HFFc6 (cell line): ENCODE data around the gene LHX4. TPM values are rescaled to one million over a fixed set of nuclear protein-coding genes. Genes with fewer than 3 reads are reported as not detected.

Experiments used
- DNase-seq: peaks from one replicate; pipeline ENCODE4 v3.0.0-alpha.2; 2018
- H3K27ac Mint-ChIP-seq: 2 replicates; pipeline ENCODE4 v1.8.0; 2020; ENCODE audit warnings: mild to moderate bottlenecking, mixed read lengths
- H3K27me3 Mint-ChIP-seq: 2 replicates; pipeline ENCODE4 v1.8.0; 2021; ENCODE audit warnings: mild to moderate bottlenecking, moderate library complexity, mixed read lengths; ENCODE audit not compliant: insufficient read depth
- H3K36me3 Mint-ChIP-seq: 2 replicates; pipeline ENCODE4 v1.8.0; 2021; ENCODE audit warnings: low read depth, mixed read lengths
- H3K4me1 Mint-ChIP-seq: 2 replicates; pipeline ENCODE4 v1.8.0; 2020; ENCODE audit warnings: low read depth, mixed read lengths
- H3K4me3 Mint-ChIP-seq: 2 replicates; pipeline ENCODE4 v1.8.0; 2020; ENCODE audit warnings: mild to moderate bottlenecking, moderate library complexity, mixed read lengths
- H3K9me3 Mint-ChIP-seq: 2 replicates; pipeline ENCODE4 v1.8.0; 2020; ENCODE audit warnings: mild to moderate bottlenecking, mixed read lengths
- CTCF ChIP-seq: fragments of 200-600 bp; sonication (generic); IDR thresholded peaks from 2 replicates; pipeline ENCODE4 v1.5.0; 2021; ENCODE audit warnings: antibody characterized with exemption, mild to moderate bottlenecking
- total RNA-seq, 6 experiments: library from RNA; stranded (reverse); fragmentation: NEBNext Ultra II Directional; extraction: Animal tissue kit (Norgen Biotek cat#: 25700); gene quantifications; 2 replicates in 1 of 6; 3 replicates in 5 of 6; pipeline ENCODE4 v1.2.3, GENCODE V29; 2021

LHX4 gene
- total RNA-seq, 6 experiments from 2014 or later = 0.28 to 0.71 (median 0.41) TPM

- H3K27me3 Mint-ChIP-seq = peaks cover 73% of the 10 kb centered on the region
- peaks cover 10% of the 10 kb centered on the region for H3K4me1 Mint-ChIP-seq
- H3K9me3 Mint-ChIP-seq = no peaks in the 10 kb centered on the region
- DNase-seq = no peak
- no peak overlapping the region for H3K27ac Mint-ChIP-seq
- no peak for TF ChIP-seq CTCF
- H3K4me3 Mint-ChIP-seq = no peak overlapping the region
- no peaks in the 10 kb centered on the region for H3K36me3 Mint-ChIP-seq
Measured at GRCh38 chr1:180232521-180233043, 2.5 kb downstream of the LHX4 start.

GRCh38 chr1:180233191-180234011 is 3.3 kb downstream of the LHX4 start:
- no peaks in the 10 kb centered on the region for H3K36me3 Mint-ChIP-seq
- DNase-seq = no peak
- H3K9me3 Mint-ChIP-seq = no peaks in the 10 kb centered on the region
- no peak for TF ChIP-seq CTCF
- H3K27me3 Mint-ChIP-seq = peaks cover 68% of the 10 kb centered on the region
- H3K27ac Mint-ChIP-seq = no peak overlapping the region
- H3K4me1 Mint-ChIP-seq = peaks cover 10% of the 10 kb centered on the region
- no peak overlapping the region for H3K4me3 Mint-ChIP-seq

DNA sequence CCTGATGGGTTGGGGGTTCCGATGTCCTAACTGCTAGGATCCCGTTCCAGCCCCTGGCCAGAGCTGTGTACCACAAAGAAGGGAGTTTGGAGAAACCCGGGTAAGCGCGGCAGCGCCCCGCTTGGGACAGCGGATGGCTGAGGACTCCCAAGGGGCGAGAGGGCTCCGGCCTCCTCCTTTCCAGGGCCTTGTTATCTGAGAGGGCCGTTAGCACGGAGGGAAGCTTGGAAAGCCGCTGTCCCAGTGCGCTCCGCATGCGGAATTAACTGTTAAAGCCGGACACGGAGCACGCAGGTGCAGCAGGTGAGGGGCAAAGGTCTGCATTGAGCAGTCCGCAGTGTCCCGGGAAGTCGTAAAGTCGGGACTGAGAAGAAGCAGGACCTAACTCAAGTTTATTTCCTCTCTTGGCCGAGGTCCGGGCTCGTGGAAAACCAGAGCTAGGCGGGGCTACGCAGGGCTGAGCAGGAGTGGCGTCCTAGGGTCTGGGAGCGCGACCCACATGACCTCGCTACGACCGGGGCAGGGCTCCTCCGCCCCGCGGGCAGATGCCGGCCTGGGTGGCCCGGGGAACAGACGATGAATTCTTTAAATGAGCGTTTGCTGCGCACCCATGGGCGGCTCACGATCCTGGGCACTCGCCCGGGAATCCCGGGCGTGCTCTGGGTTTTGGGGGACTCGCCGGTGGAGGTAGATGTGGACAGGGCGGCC is 4.5 kb downstream of the LHX4 start:
- H3K9me3 Mint-ChIP-seq = no peaks in the 10 kb centered on the region
- H3K4me1 Mint-ChIP-seq = peaks cover 10% of the 10 kb centered on the region
- TF ChIP-seq CTCF = no peak
- no peak overlapping the region for H3K4me3 Mint-ChIP-seq
- no peak for DNase-seq
- H3K36me3 Mint-ChIP-seq = no peaks in the 10 kb centered on the region
- peaks cover 75% of the 10 kb centered on the region for H3K27me3 Mint-ChIP-seq
- H3K27ac Mint-ChIP-seq = no peak overlapping the region

DNA sequence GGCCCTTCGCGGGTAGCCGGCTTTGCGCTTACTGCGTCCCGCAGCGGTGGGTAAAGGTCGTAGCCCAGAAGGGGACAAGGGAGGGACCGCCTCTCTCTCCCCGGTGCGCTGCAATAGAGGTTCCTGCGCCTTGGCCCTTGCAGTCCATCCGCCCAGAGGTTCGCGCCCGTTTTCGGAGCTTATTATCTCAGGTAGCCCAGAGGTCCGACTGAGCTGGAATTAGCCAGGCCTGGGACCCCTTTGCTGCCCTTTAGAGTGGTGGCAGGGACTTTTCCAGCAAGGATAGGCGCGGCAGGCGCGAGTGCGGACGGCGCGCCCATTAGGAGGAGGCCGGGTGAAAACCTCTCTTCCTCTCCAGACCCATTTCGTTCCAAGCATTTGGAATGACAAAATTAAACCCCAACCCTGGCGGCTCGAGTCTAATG is 5.0 kb downstream of the LHX4 start:
- H3K4me3 Mint-ChIP-seq = no peak overlapping the region
- no peak for TF ChIP-seq CTCF

DNA sequence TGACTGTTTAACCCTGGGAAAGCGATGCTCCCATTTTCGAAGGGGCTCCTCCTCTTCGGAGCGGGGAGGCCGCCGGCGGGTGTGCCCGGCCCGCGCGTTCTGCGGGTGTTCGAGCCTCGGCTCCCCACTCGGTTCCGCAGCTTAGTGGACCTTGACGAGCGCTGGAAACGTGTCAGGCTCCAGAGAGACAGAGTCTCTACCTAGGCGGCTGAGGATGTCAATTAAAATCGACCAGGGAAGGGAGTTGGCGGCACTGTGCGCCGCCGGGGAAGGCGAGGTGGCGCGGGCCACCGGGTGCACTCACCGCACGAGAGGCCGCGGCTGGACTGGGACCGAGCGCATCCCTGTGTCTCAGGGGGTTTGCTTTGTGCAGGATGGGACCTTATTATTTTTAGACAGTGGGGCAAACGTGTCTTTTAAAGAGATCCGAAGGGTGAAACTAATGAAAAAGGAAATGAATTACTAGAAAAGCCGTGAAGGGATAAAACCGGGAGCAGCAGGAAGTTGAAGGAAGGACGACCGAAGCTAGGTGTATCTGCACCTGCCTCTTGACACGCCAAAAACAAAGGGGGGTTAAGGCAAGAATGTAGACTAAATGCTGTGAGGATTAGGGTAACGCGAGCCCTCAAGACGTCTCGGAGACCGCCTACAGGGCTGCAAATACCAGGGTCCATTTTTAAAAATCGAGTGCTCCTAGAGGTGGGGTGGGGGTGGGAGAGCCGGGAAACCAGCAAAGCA is 5.6 kb downstream of the LHX4 start:
- H3K4me1 Mint-ChIP-seq = peaks cover 10% of the 10 kb centered on the region

More for the DNA sequence above, 5.0 kb downstream of the LHX4 start:
- DNase-seq = no peak
- H3K4me1 Mint-ChIP-seq = peaks cover 10% of the 10 kb centered on the region
- no peak overlapping the region for H3K27ac Mint-ChIP-seq
- H3K36me3 Mint-ChIP-seq = no peaks in the 10 kb centered on the region
- H3K9me3 Mint-ChIP-seq = no peaks in the 10 kb centered on the region
- peaks cover 80% of the 10 kb centered on the region for H3K27me3 Mint-ChIP-seq

More for the DNA sequence above, 5.6 kb downstream of the LHX4 start:
- Mint-ChIP-seq H3K27ac (no peak overlapping the region), H3K4me3 (no peak overlapping the region), H3K9me3 (no peaks in the 10 kb centered on the region), H3K27me3 (peaks cover 86% of the 10 kb centered on the region), H3K36me3 (no peaks in the 10 kb centered on the region)
- TF ChIP-seq CTCF = no peak
- DNase-seq = no peak
